ENCODE results near the gene CACNA2D4.

Gene CACNA2D4

DNA sequence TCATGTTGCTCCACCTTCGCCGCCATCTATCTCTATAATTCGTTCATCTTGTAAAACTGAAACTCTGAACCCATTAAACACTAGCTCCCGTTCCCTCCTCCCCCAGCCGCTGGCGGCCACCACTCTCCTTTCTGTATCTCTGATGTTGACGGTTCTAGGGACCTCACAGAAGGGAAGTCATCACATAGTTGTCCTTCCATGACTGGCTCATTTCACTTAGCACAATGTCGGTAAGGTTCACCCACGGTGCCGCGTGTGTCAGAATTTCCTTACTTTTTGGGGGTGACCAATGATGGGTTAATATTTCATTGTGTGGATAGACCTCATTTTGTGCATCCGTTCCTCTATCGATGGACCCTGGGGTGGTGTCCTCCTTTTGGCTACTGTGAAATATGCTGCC lies 2.0 kb upstream of the CACNA2D4 start:
- DNase-seq (ENCODE audit: extremely low read depth in 1 of 2, low read depth in 1 of 2) = no peak

DNA sequence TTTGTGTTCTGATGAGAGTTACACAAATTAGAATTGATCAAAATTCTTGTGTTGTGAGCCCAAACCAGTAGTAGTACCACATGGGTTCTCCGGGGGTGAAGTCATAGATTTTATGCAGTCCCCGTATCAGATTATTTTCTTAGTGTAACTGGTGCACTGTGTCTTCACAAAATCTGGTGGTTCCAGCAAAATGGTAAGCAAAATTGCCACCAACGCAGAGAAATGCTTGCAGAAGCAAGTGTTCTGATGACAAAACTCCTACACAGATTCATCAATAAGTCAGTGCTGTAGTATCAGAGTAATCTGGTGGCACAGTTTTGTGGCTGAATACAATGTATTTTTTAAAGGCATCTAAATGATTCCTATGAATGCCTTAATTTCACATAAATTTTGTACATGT lies 1.3 kb upstream of the CACNA2D4 start:
- DNase-seq (ENCODE audit: extremely low read depth in 1 of 2, low read depth in 1 of 2) = no peak

DNA sequence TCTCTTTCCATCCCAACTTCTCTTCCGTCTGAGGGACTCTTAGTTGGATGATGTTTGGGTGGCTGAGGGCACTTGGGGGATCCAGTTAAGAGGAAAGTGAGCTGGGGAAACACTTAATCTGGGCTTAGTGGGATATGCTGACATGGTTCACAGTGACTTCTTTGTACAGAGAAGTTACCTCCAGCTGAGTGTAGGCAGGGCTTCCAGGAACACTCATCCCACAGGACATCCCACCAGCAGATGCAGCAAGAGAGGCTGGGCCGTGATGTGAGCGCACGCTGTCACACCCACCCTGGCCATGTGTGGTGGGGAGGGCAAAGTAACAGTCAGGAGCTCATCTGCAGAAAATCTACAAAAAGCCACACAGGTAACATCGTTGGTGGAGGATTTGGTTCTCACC lies 832 bp upstream of the CACNA2D4 start:
- DNase-seq (ENCODE audit: extremely low read depth in 1 of 2, low read depth in 1 of 2) = no peak

- no peak for DNase-seq (ENCODE audit: extremely low read depth in 1 of 2, low read depth in 1 of 2)
Observed at GRCh38 chr12:1918884-1919236, 408 bp upstream of the CACNA2D4 start.

DNA sequence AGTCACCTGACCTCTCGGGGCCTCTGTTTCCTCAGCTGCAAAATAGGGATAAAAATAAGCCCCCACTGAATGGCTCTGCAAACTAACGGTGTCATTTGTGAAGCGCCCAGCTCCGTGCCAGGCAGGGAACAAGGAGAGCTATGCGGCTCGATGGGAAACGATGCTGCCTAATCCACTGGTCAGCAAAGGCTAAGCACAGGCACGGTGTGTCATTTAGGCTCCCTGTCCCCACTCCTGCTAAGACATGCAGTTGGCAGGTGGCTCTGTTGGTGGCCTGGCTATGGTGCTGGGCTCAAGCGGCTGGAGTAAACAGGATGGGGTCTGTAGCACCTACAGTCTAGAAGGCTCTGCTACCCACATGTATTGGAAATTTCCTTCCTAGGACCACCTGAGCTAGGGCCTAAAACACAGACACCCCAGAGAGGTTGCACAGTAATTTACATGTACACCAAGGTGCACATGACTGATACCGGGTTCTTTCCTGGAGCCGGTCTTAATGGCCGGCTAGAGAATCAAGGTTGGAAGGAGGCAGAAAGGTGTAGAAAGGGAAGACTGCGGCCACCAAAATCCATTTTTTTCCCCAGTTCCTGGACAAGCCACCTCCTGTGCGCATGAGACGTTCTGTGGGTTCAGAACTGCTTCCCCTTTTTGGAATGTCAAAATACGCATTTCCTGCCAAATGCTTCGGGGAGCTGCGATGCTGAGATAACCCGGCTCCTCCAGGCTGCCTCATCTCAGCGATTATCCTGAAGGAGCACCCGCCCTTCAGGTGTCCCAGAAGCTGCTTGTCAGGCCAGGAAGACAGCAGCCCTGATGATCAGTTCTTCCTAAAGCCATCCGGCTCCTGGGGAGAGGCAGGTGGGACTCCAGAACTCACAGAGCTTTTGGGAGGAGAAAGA lies 1.0 kb downstream of the CACNA2D4 start:
- DNase-seq (ENCODE audit: extremely low read depth in 1 of 2, low read depth in 1 of 2) = no peak

DNA sequence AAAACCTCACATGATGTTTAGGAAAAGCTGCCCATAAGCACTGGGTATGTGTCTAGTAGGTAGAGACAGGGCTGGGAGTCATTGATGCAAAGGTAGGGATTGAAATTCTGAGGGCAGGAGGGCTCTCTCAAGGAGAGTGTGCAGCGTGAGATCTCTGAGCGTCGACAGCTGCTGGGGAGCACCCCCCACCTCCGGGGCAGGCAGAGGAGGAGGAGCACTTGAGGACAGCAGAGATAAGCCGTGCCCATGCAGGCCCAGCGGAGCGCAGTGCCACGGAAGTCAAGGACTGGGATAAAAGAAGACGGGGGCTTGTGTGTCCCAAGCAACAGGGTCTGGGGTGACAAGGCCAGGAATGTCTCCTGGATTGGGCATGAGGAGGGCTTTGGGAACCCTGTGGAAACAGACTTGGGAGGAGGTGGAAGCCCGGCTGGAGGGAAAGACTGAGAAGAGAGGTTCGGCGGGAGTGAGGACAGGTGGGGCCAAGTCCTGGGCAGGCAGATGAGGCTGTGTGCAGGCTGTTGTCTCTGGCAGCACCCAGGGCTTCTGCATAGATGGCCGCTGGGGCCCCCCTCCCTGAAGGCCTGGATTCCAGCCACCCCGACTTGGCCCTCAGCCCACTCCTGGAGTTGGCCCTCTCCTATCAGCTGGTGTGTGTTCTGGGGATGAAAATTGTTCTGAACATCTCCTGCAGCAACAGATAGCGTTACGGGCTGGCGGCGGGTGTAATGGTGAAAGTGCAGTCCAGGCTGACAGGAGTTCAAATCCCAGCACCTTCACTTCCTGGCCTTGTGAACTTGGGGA lies 1.9 kb downstream of the CACNA2D4 start:
- DNase-seq (ENCODE audit: extremely low read depth in 1 of 2, low read depth in 1 of 2) = no peak

GRCh38 chr12:1915082-1915968 lies 3.1 kb downstream of the CACNA2D4 start:
- DNase-seq (ENCODE audit: extremely low read depth in 1 of 2, low read depth in 1 of 2) = no peak

DNA sequence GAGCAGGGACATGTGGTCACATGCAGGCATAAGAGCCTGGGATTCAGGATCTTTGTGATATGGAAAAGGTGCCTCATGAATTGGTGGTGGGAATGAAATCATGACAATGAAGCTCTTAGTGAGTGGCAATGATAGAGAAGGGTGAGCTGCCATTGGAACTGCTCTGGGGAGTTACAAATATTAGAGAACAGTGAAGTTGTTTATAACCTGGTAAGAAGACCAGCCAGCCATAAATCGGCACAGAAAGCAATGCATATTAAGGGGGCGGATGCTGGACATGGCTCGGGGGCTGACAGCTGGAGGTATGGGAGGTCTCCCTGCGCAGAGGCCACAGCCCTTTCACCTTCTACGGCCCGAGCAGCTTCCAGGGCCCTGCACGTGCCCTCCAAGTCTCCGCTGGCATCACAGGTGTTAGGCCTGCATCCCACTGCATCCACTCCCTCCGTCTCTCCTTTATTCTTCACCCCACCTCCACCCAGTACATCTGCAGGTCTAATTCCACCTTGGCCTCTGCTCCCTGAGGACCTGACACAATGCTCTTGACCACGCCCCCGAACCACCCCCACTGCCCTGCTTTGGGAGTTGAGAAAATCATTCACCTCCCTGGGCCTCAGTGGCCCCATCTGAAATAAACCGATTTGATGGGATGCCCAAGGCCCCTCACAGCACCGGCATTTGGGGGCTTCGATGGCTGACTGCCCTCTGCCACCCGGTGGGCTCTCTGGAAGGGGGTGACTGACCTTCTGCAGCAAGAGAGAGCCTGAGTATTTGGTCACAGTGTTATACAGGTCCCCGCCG lies 4.1 kb downstream of the CACNA2D4 start:
- DNase-seq (ENCODE audit: extremely low read depth in 1 of 2, low read depth in 1 of 2) = no peak

DNA sequence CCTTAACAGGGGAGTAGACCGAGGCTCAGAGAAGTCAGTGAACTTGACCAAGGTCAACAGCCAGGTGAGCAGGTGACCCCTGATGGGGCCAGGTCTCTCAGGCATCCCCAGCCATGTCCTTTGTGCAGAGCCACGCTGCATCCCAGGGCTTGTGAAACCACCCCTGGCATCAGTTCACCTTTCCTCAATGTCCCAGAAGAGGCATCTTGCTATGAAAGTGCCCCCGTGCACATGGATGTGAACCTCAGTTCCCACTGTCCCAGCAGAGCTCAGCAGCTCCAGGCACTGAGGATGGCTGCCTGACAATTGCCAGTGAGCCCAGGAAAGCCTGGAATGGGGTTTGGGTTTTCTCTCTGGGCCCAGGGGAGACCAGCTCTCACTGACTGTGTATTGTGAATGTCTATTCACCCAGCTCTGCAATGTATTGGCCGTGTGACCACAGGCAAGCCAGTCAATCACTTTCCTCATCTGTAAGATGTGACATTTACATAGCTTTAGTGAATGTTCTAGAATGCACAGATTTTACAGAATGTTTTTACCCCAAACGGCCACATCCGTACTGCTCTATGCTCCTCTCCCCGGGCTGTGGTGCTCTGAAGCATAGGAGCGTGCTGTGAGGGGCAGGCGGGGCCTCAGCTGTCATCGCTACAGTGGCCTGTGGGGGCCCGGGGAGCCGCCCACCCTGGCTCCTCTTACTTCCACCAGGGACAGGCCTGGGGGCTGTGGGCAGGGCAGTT lies 4.9 kb downstream of the CACNA2D4 start:
- no peak for DNase-seq (ENCODE audit: extremely low read depth in 1 of 2, low read depth in 1 of 2)

GRCh38 chr12:1912580-1913376 lies 5.7 kb downstream of the CACNA2D4 start:
- DNase-seq (ENCODE audit: extremely low read depth in 1 of 2, low read depth in 1 of 2) = no peak

DNA sequence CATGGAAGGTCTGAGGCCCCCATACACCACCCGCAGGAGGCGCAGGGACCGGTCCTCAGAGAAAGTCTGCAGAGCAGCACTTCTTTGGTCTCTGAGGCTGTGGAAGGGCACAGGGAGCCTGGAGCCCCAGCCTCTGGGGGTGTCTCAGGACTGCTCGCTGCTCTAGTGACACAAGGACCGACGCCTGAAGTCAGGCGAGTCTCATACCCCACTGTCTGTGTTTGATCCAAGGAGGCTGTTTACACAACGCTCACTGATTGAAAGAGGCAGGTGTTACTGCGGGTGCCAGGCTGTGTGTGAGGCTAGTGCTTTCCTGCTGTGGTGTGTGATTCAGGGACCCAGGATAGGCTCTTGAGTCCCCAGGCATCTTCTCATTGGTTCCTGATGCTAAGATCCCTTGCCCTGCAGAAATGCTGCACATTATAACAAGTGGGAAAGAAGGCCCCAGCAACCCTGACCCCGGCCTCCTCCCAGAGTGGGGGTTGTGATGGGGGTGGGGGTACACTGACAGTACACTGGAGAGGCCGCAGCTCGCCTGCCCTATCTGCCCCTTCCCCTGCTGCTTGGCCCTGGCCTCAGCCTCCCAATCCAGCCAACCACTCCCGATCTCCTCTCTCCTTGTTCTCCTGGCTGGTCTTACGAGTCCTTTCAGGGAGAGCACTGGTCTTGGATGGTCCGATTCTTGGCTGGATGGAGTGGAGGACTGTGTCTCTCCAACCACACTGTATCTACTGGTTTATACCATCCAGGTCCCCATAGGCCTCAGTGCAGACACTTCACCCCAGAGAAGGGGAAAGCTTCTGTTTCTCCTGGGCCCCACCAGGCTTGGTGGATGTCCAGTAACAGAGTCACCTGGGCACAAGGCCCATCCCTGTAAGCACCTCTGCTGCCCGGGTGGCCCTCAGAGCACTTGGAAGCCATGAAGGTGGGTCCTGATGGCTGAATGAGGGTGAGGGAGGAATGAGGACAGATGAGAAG lies 6.6 kb downstream of the CACNA2D4 start:
- no peak for DNase-seq (ENCODE audit: extremely low read depth in 1 of 2, low read depth in 1 of 2)

DNA sequence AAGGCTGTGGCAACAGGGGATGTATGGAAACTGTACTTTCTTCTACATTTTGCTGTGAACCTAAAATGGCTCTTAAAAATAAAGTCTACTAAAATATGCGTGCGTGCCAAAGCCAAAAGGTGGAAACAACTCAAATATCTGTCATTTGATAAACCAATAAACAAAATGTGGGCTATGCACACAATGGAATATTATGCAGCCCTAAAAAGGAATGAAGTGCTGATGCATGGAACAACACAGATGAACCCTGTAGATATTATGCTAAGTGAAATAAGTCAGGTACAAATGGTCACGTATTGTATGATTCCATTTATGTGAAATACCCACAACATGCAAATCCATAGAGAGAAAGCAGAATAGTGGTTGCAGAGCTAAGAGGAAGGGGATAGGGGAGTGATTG lies 8.0 kb downstream of the CACNA2D4 start:
- no peak for DNase-seq (ENCODE audit: extremely low read depth in 1 of 2, low read depth in 1 of 2)

- DNase-seq (ENCODE audit: extremely low read depth in 1 of 2, low read depth in 1 of 2) = no peak
Observed at GRCh38 chr12:1908758-1909157, 9.7 kb downstream of the CACNA2D4 start.

DNA sequence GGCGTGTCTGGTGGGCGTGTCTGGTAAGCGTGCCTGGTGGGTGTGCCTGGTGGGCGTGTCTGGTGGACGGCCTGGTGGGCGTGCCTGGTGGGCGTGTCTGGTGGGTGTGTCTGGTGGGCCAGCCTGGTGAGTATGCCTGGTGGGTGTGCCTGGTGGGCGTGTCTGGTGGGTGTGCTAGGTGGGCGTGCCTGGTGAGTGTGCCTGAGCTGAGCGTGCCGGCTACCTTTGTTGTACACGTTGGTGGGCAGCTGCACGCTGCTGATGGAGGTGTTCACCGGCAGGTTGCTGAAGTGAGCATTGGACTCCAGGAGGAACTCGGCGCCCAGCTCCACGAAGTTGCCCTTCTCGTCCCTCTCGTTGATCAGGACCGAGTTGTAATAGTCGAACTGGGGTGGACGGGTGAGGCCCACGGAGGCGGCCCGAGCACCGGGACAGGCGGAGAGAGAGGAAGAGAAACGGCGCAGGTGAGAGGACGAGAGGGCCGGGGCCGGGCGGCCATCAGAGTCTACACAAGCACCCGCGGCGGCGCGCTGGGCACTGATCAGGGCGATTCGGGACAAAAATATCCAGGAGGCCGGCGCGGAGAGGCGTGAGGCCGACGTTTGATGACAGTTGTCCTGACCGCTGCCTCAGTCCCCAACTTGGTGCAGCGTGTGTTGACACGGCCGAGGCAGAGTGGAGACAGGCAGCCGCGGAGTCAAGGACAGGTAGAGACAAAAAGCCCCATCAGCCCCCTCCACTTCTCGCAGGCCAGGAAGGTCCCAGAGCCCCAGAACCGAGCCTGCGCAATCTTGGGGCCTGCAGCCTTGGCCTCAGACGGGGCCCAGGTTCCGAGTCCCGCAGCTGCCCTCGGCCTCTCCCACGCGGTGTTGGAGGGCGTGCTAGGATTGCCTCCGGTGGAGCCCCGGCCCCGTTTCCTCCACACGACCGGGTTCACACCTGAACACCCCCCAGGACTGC lies 10.5 kb downstream of the CACNA2D4 start:
- no peak for DNase-seq (ENCODE audit: extremely low read depth in 1 of 2, low read depth in 1 of 2)

DNA sequence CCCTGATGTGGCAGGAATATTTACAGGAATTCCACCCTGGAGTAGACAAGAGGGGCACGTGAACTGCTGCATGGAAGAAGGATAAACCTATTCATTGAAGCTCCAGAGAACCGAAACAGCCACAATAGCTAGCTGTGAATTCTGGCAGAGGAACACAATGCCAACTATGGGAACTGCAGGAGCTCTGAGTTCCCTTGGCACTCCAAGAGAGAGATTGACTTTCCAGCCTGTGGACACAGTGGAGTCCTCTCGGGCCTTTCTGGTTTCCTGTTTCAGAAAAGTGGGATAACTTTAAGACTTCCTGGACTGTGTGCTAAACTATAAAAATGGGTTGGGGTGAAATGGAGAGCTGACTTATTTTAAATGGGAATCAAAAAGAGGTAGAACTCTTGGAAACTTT lies 11.9 kb downstream of the CACNA2D4 start:
- no peak for DNase-seq (ENCODE audit: extremely low read depth in 1 of 2, low read depth in 1 of 2)

DNA sequence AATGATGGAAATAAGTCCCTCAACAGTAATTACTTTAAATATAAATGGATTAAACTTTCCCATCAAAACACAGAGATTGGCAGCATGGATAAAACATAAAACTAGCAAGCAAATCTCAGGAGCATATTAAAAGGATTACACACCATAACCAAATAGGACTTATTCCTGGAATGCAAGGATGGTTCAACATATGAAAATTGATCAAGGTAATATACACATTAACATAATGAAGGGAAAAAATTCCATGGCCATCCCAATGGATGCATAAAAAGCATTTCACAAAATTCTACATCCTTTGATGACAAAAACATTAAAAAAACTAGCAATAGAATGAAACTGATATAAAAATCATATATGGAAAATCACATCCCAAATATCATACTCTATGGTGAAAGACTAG lies 13.6 kb downstream of the CACNA2D4 start:
- DNase-seq (ENCODE audit: extremely low read depth in 1 of 2, low read depth in 1 of 2) = no peak

GRCh38 chr12:1896964-1897363 lies 21.5 kb downstream of the CACNA2D4 start:
- no peak for DNase-seq (ENCODE audit: extremely low read depth in 1 of 2, low read depth in 1 of 2)
